Measurements from ENCODE around the gene TAF11L12.
"Not testable (repeated sequence)": the region's sequence is repeated elsewhere in the genome, so short reads cannot be mapped to it uniquely, and the experiment has no call there.

TAF11L12 gene

DNA sequence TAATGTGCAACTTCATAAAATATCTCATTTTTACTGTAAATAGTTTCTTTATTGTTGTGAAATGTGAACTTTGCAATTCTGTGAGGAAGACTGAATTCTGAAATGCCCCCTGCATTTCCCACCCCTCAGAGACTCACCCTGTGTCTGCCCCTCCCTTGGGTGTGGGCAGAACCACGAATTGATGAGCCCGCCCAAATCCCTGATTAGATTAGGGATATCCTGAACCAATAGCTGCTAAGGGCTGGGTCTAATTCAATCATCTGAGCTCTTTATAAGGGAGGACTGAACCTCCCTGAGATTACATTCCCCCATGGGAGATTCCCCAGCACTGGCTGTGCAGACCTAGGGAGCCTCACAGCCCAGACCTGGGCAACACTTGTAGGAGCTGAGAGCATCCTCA, at the start of gene TAF11L12:
TAF11L12 (plus strand) TSS at position 301 of the 400 bp plus-strand sequence.
- DNase-seq = not testable (repeated sequence)

GRCh38 chr5:17585658-17586057, 24.5 kb upstream of the TAF11L12 start, which contains the start of gene TAF11L7:
TAF11L7 (minus strand) TSS chr5:17585758.
- not testable (repeated sequence) for DNase-seq

GRCh38 chr5:17590860-17591259, 19.3 kb upstream of the TAF11L12 start, which contains the start of gene TAF11L8:
TAF11L8 (minus strand) TSS chr5:17590960.
- DNase-seq = not testable (repeated sequence)

DNA sequence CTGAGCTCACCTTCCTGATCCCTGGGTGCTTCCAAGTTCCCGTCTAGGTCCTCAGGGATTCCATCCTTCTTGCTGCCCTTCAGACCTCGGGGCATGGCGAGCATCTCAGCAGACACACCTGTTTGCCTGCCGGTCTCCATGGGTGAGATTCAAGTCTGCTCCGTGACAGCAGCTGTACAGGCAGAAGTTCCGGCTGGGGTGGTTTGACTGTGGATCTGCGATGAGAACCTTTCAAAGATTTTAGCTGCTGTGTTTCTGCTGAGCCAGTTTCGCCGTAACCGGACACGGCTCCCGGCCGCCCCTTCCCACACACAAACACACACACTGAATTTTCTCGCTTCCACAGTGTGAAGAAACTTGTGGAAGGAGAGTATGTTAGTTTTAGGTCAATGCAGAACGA, 15.9 kb upstream of the TAF11L12 start, which contains the start of gene TAF11L9:
TAF11L9 (minus strand) TSS at position 140 of the 400 bp plus-strand sequence.
- not testable (repeated sequence) for DNase-seq

DNA sequence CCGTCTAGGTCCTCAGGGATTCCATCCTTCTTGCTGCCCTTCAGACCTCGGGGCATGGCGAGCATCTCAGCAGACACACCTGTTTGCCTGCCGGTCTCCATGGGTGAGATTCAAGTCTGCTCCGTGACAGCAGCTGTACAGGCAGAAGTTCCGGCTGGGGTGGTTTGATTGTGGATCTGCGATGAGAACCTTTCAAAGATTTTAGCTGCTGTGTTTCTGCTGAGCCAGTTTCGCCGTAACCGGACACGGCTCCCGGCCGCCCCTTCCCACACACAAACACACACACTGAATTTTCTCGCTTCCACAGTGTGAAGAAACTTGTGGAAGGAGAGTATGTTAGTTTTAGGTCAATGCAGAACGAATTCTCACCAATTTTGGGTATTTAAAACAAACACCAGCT, 12.5 kb upstream of the TAF11L12 start, which contains the start of gene TAF11L10:
TAF11L10 (minus strand) TSS at position 101 of the 400 bp plus-strand sequence.
- not testable (repeated sequence) for DNase-seq

DNA sequence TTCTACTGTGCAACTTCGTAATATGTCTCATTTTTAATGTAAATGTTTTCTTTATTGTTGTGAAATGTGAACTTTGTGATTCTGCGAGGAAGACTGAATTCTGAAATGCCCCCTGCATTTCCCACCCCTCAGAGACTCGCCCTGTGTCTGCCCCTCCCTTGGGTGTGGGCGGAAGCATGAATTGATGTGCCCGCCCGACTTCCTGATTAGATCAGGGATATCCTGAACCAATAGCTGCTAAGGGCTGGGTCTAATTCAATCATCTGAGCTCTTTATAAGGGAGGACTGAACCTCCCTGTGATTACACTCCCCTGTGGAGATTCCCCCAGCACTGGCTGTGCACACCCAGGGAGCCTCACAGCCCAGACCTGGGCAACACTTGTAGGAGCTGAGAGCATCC, 6.3 kb upstream of the TAF11L12 start, which contains the start of gene TAF11L11:
TAF11L11 (plus strand) TSS at position 304 of the 400 bp plus-strand sequence.
- DNase-seq = not testable (repeated sequence)

DNA sequence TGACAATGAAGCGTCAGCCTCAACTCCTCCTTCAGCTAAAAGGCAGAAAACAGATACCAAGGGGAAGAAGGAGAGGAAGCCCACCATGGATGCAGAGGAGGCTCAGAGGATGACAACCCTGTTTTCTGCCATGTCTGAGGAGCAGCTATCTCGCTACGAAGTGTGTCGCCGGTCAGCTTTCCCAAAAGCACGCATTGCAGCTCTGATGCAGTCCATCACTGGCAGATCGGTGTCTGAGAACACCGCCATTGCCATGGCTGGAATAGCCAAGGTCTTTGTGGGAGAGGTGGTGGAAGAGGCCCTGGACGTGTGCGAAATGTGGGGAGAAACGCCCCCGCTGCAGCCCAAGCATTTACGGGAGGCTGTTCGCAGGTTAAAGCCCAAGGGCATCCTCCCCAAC, 5.2 kb upstream of the TAF11L12 start:
- DNase-seq = no peak

GRCh38 chr5:17607461-17607860, 2.7 kb upstream of the TAF11L12 start:
- not testable (repeated sequence) for DNase-seq

DNA sequence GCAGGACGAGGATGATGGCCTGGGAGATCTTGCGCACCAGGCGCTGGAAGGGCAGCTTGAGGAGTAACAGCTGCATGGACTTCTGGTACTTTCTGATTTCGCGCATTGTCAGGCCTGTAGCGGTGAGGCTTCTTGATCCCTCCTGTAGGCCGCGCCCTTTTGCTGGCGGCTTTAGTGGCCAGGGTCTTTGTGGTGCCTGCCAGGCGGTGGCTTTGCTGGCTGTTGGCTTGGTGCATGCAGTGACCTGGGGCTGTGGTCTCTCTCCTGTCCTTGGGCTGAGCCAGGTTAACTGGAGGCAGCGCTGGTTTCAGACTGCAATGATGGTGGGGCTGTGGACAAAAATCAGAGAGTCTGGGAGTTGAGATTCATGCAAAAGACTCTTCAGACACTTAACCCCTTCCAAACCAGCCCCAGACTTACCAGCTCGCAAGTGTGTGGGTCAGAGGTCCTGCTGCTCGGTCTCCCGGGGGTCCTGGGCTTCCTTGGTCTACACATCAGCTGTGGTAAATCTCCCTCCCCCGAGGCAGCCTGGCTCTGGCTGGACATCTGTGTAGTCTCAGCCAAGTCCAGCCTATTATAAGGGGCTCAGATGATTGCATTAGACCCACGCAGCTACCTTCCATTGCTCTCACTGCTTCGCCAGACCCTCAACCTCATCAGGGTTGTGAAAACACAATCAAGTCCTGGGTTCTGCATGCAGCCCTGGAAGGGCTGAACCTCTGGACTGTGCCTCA, 4.8 kb downstream of the TAF11L12 start:
- no peak for DNase-seq

- no peak for DNase-seq
Measured at GRCh38 chr5:17619354-17619753, 9.2 kb downstream of the TAF11L12 start.

DNA sequence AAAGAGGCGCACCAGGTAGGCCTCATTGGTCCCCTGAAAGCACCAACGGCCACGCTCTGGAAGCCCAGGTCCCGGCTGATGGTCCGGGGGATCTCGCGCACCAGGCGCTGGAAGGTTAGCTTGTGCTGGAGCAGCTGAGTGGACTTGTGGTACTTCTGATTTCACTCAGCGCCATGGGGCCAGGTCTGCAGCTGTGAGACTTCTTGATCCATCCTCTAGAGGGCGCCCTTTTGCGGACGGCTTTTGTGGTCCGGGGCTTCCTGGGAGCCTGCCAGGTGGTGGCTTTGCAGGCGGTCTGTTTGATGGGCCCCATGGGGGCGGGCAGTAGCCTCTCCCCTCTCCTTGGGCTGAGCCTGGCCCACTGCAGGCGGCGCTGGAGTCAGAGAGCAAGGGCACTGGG, 10.4 kb downstream of the TAF11L12 start:
- DNase-seq = no peak

- no peak for DNase-seq
Measured at GRCh38 chr5:17625686-17626085, 15.5 kb downstream of the TAF11L12 start.

GRCh38 chr5:17631788-17632187, 21.6 kb downstream of the TAF11L12 start, which contains the start of gene TAF11L13:
TAF11L13 (plus strand) TSS chr5:17632088.
- DNase-seq = not testable (repeated sequence)

DNA sequence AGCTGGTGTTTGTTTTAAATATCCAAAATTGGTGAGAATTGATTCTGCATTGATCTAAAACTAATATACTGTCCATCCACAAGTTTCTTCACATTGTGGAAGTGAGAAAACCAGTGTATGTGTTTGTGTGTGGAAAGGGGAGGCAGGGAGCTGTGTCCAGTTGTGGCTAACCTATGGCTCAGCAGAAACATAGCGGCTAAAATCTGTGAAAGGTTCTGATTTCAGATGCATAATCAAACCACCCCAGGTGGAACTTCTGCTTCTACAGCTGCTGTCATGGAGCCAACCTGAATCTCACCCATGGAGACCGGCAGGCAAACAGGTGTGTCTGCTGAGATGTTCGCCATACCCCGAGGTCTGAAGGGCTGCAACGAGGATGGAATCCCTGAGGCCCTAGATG, 24.0 kb downstream of the TAF11L12 start, which contains the start of gene TAF11L14:
TAF11L14 (plus strand) TSS at position 301 of the 400 bp plus-strand sequence.
- no peak for DNase-seq

GRCh38 chr5:17649232-17649631, 39.0 kb downstream of the TAF11L12 start:
- not testable (repeated sequence) for DNase-seq

- DNase-seq = not testable (repeated sequence)
Measured at GRCh38 chr5:17655201-17655759, 45.1 kb downstream of the TAF11L12 start.

- no peak for DNase-seq
Measured at GRCh38 chr5:17655921-17656320, 45.7 kb downstream of the TAF11L12 start.

Measured in NCI-H524 treated with DMSO at 0.1 percent for 48 hours (cell line).